ENCODE measurements around the gene SYCE1L. TPM values are rescaled to one million over a fixed set of nuclear protein-coding genes. Genes with fewer than 3 reads are reported as not detected.

Gene SYCE1L, protein sequence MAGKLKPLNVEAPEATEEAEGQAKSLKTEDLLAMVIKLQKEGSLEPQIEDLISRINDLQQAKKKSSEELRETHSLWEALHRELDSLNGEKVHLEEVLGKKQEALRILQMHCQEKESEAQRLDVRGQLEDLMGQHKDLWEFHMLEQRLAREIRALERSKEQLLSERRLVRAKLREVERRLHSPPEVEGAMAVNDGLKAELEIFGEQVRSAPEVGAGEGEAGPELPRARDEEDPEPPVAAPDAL
- total RNA-seq (2012; rRNA removed) = not detected in 2 replicates
- 0.10 TPM in 1 of 2 replicates, not detected in the other for polyA plus RNA-seq (2012; rRNA removed)
- 0.13 and 0.47 TPM in 2 replicates for polyA plus RNA-seq (2012; cell fraction: cytosol; rRNA removed)
- 0.50 and 1.2 TPM in 2 replicates for polyA plus RNA-seq (2012; cell fraction: nucleus; rRNA removed; ENCODE audit: low replicate concordance)
- percentile 41 among the genes with signal in this experiment for Bru-seq, nascent RNA
- percentile 35 among the genes with signal in this experiment for BruChase-seq, experiment 1, labeled RNA remaining after a 6-hour chase
- percentile 34 among the genes with signal in this experiment for BruChase-seq, experiment 2, labeled RNA remaining after a 2-hour chase
- long read RNA-seq = 0 reads

DNA sequence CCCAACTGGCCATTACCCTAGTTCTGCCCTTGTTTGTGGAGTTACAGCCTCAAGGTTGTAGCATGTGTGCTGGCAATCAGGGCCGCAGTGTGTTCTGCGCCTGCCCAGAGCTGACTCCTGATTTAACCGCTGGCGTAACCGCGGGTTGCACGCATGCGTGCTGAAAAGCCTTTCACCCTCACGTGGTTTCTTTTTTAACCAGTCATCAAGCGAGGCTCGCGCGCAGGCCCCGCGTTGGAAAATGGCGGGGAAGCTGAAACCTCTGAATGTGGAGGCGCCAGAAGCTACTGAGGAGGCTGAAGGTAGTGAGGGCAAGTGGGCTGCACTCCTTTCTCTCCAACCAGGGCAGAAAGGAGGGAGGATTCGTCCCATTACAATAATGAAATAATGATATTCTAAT is at the start of gene SYCE1L:
Gene SYCE1L (plus strand): TSS at position 198 of the 400 bp plus-strand sequence. CDS start 44 bp downstream, at position 242.
- Histone ChIP-seq H4K8ac (ENCODE audit: low read depth in 2 of 2, low read length in 2 of 2) (no peak within 1 kb of the TSS), H3K9ac (ENCODE audit: low read depth, low read length) (no peak within 1 kb of the TSS), H2AFZ (replicated peaks; ENCODE audit: low read length, poor library complexity) (no peak within 1 kb of the TSS), H2BK20ac (ENCODE audit: low read depth, low read length) (no peak within 1 kb of the TSS), H3K9me1 (ENCODE audit: insufficient read depth, low read length) (no peaks in the 10 kb centered on the region), H4K91ac (ENCODE audit: insufficient read depth, low read depth, low read length) (no peak within 1 kb of the TSS), H2BK15ac (ENCODE audit: low read depth, low read length) (no peak within 1 kb of the TSS), H3K23ac (ENCODE audit: low read depth, low read length) (no peak within 1 kb of the TSS), H3K4me1 (ENCODE audit: control insufficient read depth, insufficient read depth, low read length) (no peaks in the 10 kb centered on the region), H2BK5ac (ENCODE audit: low read depth, low read length, poor library complexity, severe bottlenecking) (no peak within 1 kb of the TSS), H3K27ac (ENCODE audit: insufficient read depth, low read length) (no peak within 1 kb of the TSS), H3K56ac (ENCODE audit: extremely low read depth, insufficient read depth, low read length) (no peak within 1 kb of the TSS), H3K4me3 (ENCODE audit: insufficient read depth, low read depth, low read length) (no peak within 1 kb of the TSS), H3K9me3 (ENCODE audit: control insufficient read depth, insufficient read depth, low read length) (no peaks in the 10 kb centered on the region), H3K4me2 (ENCODE audit: low read depth, low read length) (no peak within 1 kb of the TSS), H3K27me3 (ENCODE audit: control insufficient read depth, insufficient read depth, low read length) (no peaks in the 10 kb centered on the region), H3K14ac (replicated peaks; ENCODE audit: low read depth, low read length) (no peak within 1 kb of the TSS), H3K4ac (ENCODE audit: low read depth, low read length) (no peak within 1 kb of the TSS), H4K20me1 (ENCODE audit: insufficient read depth, low read length) (no peaks in the 10 kb centered on the region), H4K5ac (ENCODE audit: low read depth, low read length) (no peak within 1 kb of the TSS), H2AK9ac (replicated peaks; ENCODE audit: low read depth, low read length, poor library complexity) (no peak within 1 kb of the TSS), H3K36me3 (ENCODE audit: control insufficient read depth, insufficient read depth, low read length) (peaks cover 42% of the 10 kb centered on the region), H3K79me1 (ENCODE audit: low read depth in 1 of 2, low read length in 2 of 2) (no peaks in the 10 kb centered on the region; a peak in 1 of 4 replicates), H2AK5ac (ENCODE audit: low read depth, low read length) (no peak within 1 kb of the TSS), H2BK120ac (ENCODE audit: low read depth, low read length) (no peak within 1 kb of the TSS), H3K18ac (ENCODE audit: low read depth, low read length) (no peak within 1 kb of the TSS)
- ChIA-PET POLR2A (ENCODE audit: unreplicated experiment) (no interaction called here), CTCF (no interaction called here)
- no peak for DNase-seq
- dilution Hi-C loops (cut with HindIII; ENCODE audit: low sequenced_read_pairs, unreplicated experiment) (no loop called here), intact Hi-C loops (cut with micrococcal nuclease) (no loop called here), in situ Hi-C loops (cut with MboI; ENCODE audit: low sequenced_read_pairs) (no loop called here)
- ATAC-seq (ENCODE audit: low read depth) = no peak
- TF ChIP-seq FOS (IDR thresholded peaks at IDR 0.05; ENCODE audit: low read depth, low read length) (no peak), RFX5 (IDR thresholded peaks at IDR 0.05; ENCODE audit: low read depth, low read length) (no peak), MAFK (IDR thresholded peaks at IDR 0.05; ENCODE audit: low read depth, low read length) (no peak), RCOR1 (IDR thresholded peaks at IDR 0.05; ENCODE audit: insufficient replicate concordance, low read length) (no peak), MAZ (IDR thresholded peaks at IDR 0.05; ENCODE audit: borderline replicate concordance, low read depth, low read length) (no peak), SMC3 (IDR thresholded peaks at IDR 0.05; ENCODE audit: low read depth, low read length) (no peak), CHD1 (IDR thresholded peaks at IDR 0.05; ENCODE audit: low read depth, low read length) (no peak)
- TF ChIP-seq, protein P1, sequence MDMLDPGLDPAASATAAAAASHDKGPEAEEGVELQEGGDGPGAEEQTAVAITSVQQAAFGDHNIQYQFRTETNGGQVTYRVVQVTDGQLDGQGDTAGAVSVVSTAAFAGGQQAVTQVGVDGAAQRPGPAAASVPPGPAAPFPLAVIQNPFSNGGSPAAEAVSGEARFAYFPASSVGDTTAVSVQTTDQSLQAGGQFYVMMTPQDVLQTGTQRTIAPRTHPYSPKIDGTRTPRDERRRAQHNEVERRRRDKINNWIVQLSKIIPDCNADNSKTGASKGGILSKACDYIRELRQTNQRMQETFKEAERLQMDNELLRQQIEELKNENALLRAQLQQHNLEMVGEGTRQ (IDR thresholded peaks at IDR 0.05; ENCODE audit: low read depth, low read length) = no peak
- TF ChIP-seq, protein P2, sequence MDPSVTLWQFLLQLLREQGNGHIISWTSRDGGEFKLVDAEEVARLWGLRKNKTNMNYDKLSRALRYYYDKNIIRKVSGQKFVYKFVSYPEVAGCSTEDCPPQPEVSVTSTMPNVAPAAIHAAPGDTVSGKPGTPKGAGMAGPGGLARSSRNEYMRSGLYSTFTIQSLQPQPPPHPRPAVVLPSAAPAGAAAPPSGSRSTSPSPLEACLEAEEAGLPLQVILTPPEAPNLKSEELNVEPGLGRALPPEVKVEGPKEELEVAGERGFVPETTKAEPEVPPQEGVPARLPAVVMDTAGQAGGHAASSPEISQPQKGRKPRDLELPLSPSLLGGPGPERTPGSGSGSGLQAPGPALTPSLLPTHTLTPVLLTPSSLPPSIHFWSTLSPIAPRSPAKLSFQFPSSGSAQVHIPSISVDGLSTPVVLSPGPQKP (IDR thresholded peaks at IDR 0.05; ENCODE audit: borderline replicate concordance, low read depth, low read length) = no peak
- no TSS peak for BruUV-seq (replicated peaks)
- 99% methylated on average over 9 of the region's 18 CpGs; no CpG with 5 or more reads in 1 of the 2 experiments for WGBS, 2 experiments (ENCODE audit: extremely low coverage in 2 of 2, insufficient read length in 1 of 2)

All from IMR-90 (cell line).